Astrocyte of the cerebellum (primary cell): Measurements from ENCODE around the gene ELAVL2.

Experiments used
- DNase-seq: peaks from one replicate; pipeline ENCODE4 v3.0.0-alpha.2; 2011; ENCODE audit warnings: low read depth
- H3K4me3 ChIP-seq: 2 replicates; pipeline ENCODE4 v1.5.1; 2011; ENCODE audit warnings: mild to moderate bottlenecking, low read depth, low read length, moderate library complexity
- in situ Hi-C: cut with HindIII; loops from 2 replicates; pipeline ENCODE4 v1.10.0; 2017; ENCODE audit warnings: low sequenced_read_pairs
- TF ChIP-seq, protein P1 (sequence below): IDR thresholded peaks from 2 replicates; pipeline ENCODE4 v1.5.1; 2012; ENCODE audit warnings: low read length, low read depth, moderate library complexity, mild to moderate bottlenecking; ENCODE audit errors: missing control alignments

Gene ELAVL2

DNA sequence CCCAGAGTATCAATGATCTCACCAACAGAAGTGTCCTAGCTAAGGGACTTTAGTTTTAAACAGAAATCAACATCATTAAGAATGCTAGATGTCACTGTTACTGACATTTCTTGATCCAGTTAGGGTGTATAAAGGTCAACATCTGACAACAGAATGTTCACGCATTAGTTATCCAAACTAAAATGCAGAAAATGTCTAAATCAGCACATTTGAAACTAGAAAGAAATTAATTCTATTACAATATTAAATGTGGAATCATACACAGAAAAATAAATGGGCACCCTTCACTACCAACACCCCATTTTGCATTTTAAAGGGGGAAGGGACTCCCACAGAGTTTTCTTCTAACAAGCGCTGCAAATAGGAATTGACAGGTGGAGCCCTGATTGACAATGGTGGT lies 24.5 kb downstream of the ELAVL2 start:
- no peak overlapping the region for H3K4me3 ChIP-seq
- DNase-seq: no peak
- in situ Hi-C loops: no loop called here
- TF ChIP-seq, protein P1, sequence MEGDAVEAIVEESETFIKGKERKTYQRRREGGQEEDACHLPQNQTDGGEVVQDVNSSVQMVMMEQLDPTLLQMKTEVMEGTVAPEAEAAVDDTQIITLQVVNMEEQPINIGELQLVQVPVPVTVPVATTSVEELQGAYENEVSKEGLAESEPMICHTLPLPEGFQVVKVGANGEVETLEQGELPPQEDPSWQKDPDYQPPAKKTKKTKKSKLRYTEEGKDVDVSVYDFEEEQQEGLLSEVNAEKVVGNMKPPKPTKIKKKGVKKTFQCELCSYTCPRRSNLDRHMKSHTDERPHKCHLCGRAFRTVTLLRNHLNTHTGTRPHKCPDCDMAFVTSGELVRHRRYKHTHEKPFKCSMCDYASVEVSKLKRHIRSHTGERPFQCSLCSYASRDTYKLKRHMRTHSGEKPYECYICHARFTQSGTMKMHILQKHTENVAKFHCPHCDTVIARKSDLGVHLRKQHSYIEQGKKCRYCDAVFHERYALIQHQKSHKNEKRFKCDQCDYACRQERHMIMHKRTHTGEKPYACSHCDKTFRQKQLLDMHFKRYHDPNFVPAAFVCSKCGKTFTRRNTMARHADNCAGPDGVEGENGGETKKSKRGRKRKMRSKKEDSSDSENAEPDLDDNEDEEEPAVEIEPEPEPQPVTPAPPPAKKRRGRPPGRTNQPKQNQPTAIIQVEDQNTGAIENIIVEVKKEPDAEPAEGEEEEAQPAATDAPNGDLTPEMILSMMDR: no peak

DNA sequence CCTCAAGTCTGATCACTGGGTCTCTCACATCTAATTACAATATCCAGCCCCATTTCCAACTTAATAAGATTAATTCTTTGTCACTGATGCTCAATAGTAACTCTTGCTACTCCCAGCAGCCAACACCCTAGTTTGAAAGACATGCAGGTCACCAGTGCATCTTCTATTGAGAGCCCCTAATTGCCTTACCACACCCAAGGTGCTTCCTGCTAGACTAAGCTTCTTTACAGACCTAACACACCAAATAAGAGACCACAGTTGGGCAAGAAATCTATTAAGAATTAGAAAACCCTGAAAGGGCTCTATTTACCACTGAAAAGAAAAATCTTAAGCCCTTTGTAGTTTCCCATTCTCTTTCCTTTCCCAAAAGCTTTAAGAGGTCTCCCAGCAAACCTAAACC lies 26.5 kb downstream of the ELAVL2 start:
- TF ChIP-seq, protein P1: no peak
- DNase-seq: no peak
- no peak overlapping the region for H3K4me3 ChIP-seq
- in situ Hi-C loops: no loop called here

DNA sequence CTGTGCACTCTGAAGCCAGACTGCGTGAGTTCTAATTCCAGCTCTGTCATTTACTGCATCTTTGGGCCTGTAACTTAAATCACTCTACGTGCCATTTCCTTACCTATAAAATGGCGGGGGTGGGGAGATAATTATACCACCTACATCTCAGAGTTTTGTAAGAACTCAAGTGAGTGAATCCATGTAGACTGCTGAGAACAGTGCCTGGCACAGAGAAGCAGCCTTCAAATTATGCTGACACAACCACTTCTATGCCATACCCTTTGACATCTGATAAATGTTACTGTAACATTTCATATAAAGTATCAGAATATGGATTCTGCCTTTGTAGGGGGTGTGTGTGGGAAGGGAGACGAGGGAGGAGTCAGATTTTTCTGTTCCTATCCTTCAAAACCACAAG lies 27.7 kb downstream of the ELAVL2 start:
- no peak for DNase-seq
- H3K4me3 ChIP-seq: no peak overlapping the region
- in situ Hi-C loops: no loop called here
- TF ChIP-seq, protein P1: no peak

DNA sequence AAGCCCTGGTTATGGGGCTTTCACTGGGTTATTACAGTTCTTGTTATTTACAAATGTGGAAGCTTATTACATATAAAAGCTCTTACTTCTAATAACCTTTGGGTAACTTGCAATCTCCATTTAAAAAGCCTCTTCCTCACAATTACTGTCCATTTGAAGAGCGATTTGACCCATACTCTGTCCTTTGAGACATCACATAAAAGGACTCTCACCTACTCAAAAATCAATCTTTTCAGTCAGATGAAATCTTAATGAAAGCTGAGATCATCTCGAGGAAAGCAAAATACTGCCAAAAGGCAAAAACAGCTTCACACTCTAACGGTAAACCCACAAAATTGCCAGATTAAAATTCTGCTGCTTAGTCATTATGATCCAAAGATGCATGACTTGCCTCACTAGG lies 29.8 kb downstream of the ELAVL2 start:
- TF ChIP-seq, protein P1: no peak
- H3K4me3 ChIP-seq: no peak overlapping the region
- no peak for DNase-seq
- in situ Hi-C loops: no loop called here

DNA sequence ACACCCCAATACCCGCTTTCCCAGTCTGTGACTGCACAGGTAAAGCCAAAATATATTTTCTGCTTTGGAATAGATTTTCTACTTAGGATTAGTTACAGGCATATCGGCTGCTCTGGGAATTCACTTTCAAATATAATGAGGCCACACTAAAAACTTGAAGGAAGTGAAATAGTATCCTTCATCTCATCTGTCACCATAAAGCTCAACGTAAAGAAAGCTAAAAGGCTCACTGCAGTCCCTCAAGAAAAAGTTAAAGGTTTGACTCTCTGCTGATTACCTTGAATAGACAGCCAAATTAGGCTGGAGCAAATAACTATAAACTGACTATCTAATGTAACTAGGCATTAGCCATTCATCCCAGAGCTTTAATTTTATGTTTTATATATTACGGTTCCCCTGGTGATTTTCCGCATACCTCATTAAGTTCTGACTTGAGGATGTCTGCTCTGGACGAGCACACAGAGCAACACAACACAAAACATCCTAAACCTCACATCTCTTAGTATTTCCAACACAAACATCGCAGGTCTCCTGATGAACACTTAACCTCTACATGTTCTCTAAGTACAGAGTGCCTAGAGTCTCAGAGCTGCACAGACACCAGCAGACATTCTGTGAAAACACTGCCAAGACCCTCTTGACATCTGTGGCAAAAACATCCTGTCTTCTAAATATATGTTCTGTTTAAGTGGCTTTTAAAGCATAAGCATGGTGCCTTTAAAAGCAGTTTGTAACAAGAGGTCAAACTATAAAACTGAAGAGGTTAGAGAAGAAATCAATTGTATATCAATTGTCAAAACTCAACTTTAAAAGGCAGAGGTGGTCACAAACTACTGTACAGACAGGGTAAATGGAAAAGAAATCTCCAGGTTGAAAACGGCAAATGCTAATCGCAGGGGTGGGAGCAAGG lies 35.4 kb downstream of the ELAVL2 start:
- no peak overlapping the region for H3K4me3 ChIP-seq
- no peak for DNase-seq
- in situ Hi-C loops: no loop called here
- TF ChIP-seq, protein P1: no peak

DNA sequence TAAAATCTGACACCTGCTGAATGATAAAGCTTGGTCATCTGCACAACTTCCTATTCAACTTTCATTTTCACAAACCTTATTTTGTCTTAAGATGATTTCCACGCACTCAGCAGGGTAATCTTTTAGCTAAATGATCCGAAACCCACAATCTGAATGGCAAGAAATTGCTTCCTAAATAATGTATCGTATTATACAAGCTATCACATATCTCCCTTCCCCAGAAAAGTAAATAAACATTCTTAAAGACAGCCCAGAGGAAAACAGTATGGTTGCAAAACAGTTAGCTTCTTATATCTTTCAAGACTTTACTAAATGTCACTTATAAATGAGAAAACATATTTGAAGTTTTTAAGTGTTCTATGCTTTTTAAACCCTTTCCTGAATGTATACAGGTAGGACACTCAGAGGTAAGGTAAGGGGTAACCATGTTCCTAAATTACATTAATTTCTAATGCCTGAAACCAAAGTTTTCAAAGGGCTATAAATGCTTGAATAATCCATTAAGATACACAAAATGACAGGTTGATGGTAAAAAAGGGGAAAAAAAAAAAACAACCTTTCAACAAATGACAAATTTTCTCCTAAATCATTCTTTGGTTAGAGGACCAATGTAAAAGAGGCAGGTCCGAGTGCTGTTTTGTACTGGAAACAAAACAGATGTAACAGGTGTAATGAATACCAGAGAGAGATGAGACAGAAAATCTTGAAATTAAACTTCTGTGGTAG lies 36.3 kb downstream of the ELAVL2 start:
- no peak for DNase-seq
- in situ Hi-C loops: no loop called here
- TF ChIP-seq, protein P1: no peak
- no peak overlapping the region for H3K4me3 ChIP-seq
